Measurements from ENCODE around the gene ARG2.

Gene ARG2

GRCh38 chr14:67619446-67620216, at the start of gene ARG2:
ARG2 (plus strand) TSS chr14:67619920; CDS start chr14:67619978, 58 bp downstream.
- peak; percentile 30 for DNase-seq

DNA sequence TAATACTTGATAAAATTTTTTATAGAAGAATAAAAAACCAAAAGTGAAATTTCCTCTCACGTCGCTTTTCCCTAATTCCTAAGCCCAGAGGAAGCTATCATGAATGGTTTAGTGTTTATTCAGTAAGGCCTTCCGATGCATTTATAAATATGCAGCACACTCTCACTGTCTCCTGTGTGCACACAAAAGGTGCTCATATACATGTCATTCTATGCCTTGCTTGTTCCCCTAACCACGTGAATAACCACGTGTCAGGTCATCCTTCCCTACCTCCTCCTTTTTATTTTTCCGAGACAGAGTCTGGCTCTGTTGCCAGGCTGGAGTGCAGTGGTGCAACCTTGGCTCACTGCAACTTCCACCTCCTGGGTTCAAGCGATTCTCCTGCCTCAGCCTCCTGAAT, 49.3 kb upstream of the ARG2 start:
- no peak for DNase-seq

GRCh38 chr14:67571275-67571990, 48.3 kb upstream of the ARG2 start:
- peak; percentile 6 for DNase-seq

- no peak for DNase-seq
Measured at GRCh38 chr14:67571991-67572323, 47.8 kb upstream of the ARG2 start.

DNA sequence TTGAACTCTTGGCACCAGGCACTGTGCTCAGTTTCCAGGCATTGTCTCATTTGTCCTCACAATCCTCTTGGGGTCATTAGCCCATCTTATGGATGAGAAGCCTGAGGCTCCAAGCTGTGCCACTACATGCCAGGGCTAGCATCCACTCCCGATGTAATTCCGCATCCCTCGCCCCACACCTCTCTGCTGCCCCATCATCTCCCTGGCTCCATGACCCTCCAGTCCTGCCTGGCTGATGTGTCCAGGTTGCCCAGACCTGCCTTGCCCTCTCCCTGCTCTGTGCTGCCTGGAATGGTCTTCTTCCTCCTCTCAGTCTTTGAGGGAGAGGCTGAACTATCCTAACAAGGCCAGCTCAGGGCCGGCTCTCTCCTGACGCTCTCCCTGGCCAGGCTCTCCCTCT, 47.1 kb upstream of the ARG2 start:
- DNase-seq = no peak

GRCh38 chr14:67573228-67574010, 46.3 kb upstream of the ARG2 start:
- DNase-seq = no peak

GRCh38 chr14:67574156-67574555, 45.6 kb upstream of the ARG2 start:
- no peak for DNase-seq

DNA sequence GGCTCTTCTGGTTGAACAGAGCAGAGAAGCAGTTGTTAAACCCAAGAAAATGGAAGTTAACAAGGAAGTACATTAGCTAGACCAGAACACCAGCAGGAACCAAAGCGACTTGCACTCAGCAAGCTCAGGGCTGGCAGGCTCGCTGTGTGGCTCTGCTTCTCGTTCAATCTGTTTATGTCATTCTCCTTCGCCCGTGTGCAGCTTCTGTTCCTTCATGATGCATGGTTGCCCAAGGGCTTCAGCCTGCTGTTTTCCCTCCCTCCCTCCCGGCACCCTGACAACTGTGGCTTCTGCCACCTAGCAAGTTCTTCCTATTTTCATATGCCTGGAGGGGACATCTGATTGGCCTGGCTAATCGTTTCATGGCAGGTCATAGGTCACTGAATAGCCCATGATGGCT, 44.9 kb upstream of the ARG2 start:
- DNase-seq = no peak

- no peak for DNase-seq
Measured at GRCh38 chr14:67575684-67576083, 44.0 kb upstream of the ARG2 start.

DNA sequence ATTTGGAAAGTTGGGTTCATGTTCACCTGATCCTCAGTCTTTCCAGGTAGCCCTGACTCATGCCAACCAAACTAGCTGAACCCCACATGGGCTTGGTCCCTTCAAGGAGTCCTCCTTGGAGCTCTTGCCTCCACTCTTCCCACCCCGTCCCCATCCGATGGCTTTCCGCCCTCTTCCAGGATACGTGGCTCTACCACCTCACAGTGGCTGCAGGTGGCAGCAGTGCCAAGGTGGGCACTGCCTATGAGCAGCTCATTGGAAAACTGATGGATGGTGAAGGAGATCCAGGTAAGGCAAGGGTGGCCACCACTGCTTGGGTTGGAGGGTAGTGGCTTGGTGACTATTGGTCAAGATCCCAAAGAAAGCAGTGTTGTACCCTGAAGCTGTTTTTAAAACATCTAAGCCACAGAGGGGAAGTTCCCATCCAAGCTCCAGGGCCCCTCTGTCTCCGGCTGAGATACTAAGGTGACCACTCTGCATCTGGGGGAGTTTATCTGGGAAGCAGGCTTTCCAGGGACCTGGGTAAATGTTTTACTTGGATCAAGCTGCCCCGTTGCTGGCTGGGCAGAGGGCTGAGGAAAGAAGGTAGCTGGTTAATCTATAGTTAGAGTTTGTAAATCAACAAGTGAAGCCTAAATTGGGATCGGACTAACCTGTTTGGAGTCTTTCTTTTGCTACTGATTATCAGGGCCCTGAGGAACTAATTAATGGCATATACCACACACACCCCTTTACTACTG, 43.3 kb upstream of the ARG2 start:
- no peak for DNase-seq

DNA sequence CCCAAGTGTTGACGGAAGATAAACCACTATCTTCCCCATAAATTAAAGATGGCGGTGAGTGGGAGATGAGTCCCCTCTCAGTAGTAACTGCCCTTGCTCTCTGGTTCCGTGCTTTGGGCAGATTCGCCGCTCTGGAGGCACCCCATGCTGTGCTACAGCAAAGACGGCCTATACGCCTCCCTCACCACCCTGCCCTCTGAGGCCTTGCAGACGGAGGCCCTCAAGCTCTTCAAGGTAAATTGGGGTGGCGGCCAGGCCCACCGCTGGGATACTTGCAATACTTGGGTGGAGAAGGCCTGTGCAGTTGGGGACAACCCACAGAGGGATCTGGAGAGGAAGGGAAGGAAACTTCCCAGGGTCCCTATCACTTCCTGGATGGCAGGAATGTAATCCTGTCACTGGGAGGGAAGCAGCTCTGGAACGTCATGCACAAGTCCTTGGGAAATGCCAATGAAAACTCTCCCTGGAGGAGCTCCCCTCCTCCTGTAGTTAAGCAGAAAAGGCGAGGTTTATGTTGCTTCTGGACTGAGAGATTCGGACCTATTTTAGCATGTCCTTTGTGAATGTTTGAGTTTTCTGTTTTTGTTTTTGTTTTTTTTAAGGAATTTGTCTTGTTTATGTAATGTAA, 42.4 kb upstream of the ARG2 start:
- DNase-seq = no peak

DNA sequence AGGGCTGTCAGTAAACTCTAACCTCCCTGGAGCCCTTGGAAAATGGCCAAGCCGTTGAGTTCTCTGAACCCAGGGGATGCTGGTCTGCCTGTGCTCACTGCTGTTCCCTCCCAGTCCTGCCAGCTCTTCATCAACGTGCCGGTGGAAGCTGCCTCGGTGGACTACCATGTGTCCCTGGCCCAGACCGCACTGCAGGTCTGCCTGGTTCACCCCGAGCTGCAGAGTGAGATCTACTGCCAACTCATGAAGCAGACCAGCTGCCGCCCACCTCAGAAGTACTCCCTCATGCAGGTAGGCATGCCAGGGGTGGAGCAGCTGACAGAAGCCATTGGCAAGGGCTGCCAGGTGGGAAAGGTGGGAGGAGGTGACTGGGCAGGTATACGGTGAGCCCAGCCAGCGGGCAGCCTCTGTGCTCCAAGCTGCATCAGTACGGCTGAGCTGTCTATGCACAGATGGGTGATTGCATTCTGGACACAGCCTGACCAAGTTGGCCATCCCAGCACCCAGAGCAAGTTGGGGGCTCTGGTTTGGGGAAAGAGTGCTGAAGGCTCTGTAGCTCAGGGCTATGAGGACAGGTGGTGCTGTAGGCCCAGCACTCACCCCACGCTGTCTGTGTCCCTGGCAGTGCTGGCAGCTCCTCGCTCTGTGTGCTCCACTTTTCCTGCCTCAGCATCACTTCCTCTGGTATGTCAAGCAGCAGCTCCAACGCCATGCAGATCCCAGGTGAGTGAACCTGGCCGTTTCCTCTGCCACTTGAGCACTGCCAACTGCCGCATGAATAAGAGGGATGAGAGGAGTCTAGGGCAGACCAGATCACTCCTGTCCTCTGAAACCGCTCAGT, 41.6 kb upstream of the ARG2 start:
- DNase-seq = no peak

DNA sequence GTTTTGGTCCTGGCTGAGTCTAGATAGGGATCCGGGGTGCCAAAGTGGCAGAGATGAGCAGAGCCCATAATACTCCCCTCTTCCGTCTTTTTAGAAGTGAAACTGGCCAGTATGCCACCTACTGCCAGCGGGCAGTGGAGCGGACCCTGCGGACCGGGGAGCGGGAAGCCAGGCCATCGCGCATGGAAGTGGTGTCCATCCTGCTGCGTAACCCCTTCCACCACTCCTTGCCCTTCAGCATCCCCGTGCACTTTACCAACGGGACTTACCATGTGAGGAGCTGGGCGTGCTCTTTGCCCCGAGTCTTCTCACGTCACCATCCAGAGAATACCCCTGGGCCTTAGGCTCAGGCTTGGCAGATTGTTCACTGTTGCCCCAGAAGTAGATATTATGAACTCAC, 40.7 kb upstream of the ARG2 start:
- no peak for DNase-seq

- no peak for DNase-seq
Measured at GRCh38 chr14:67579636-67580035, 40.1 kb upstream of the ARG2 start.

GRCh38 chr14:67580336-67581171, 39.2 kb upstream of the ARG2 start:
- DNase-seq = no peak

DNA sequence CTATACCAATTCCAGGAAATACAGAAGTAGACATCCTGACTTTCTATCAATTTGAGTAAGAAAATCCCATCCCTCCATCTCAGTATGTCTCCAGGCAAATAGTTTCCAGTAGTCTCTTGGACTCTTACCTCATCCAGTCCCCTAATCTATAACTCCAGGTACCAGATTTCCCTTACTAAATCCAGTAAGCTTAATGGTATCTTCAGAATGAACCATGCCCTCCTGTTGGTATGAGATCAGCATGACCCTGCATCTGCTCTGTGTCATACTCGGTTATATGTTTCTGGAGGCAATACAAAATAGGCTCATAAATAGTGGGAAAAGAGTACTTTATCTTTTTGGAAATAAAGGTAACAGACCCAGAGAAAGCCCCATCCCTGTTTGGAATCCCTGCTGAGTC, 38.1 kb upstream of the ARG2 start:
- no peak for DNase-seq

DNA sequence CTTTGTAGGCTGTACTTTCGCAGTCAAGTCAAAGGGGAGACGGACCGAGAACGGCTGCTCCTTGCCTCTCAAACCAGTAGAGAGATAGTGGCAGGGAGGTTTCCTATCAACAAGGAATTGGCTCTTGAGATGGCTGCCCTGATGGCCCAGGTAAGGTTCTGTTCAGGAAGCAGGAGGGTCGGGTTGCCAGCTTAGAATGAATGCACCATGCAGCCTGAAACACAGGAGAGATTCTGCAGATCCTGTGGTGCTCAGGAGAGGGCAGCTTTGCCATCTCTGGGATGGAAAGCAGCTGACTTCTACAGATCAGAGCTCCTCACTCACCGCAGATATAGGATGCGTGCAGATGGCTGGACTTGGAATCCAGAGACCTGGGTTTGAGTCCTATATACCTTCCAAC, 37.7 kb upstream of the ARG2 start:
- DNase-seq = no peak

- DNase-seq = no peak
Measured at GRCh38 chr14:67583711-67584644, 35.7 kb upstream of the ARG2 start.

DNA sequence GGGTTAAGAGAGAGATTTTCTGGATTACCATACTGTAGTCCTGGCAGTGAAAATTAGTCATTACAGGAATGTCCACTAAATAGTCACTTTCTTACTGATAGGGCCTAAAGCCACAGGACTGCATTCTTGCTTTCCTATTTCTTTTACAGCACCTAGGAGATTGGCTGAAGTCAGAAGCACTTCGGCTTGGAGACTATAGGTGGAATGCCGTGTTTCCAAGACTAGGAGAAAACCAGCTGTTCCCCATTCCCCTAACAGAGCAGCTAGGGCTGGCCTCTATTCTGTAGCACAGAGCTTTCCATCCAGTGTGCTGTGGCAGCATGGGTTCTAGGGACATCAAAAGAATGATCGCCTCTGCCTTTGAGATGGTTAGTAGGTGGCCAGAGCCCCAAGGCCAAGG, 34.7 kb upstream of the ARG2 start:
- DNase-seq = no peak

GRCh38 chr14:67586369-67586768, 33.4 kb upstream of the ARG2 start:
- DNase-seq = no peak

Measured in GOT3 (cell line).